GM21367 (cell line): ENCODE data around the gene SEMA3B.
"Not testable (repeated sequence)": the region's sequence is repeated elsewhere in the genome, so short reads cannot be mapped to it uniquely, and the experiment has no call there.

ENCODE experiments used
- ATAC-seq: cut with Tn5 transposase; IDR thresholded peaks from one replicate; pipeline ENCODE4 v1.9.1; 2021; ENCODE audit not compliant: unreplicated experiment

SEMA3B gene

GRCh38 chr3:50271314-50271936 is 2.5 kb downstream of the SEMA3B start:
- ATAC-seq: no peak

GRCh38 chr3:50272538-50272910 is 3.6 kb downstream of the SEMA3B start:
- ATAC-seq: not testable (repeated sequence)

GRCh38 chr3:50272911-50273688 is 4.2 kb downstream of the SEMA3B start:
- ATAC-seq: no peak

- ATAC-seq: no peak
Observed at GRCh38 chr3:50273689-50274065, 4.7 kb downstream of the SEMA3B start.

DNA sequence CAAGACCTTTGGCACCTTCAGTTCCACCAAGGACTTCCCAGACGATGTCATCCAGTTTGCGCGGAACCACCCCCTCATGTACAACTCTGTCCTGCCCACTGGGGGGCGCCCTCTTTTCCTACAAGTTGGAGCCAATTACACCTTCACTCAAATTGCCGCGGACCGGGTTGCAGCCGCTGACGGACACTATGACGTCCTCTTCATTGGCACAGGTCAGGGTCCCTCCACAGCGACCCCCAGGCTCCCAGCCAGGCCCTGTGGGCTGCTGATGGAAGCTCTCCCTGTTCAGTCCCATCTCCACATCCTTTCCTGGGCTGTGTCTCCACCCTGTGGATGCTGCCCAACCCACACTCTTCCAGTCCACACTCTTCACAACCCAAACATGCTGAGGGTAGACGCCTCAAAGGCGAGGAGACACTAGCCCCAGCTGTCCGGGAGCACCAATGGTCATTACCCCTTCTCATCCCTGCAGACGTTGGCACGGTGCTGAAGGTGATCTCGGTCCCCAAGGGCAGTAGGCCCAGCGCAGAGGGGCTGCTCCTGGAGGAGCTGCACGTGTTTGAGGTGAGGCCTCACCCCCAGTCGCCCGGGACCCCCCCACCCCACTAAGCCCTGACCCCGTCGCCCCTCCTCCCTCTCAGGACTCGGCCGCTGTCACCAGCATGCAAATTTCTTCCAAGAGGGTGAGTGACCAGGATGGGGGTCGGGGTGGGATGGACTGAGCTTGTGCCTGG is 5.6 kb downstream of the SEMA3B start:
- ATAC-seq: no peak

DNA sequence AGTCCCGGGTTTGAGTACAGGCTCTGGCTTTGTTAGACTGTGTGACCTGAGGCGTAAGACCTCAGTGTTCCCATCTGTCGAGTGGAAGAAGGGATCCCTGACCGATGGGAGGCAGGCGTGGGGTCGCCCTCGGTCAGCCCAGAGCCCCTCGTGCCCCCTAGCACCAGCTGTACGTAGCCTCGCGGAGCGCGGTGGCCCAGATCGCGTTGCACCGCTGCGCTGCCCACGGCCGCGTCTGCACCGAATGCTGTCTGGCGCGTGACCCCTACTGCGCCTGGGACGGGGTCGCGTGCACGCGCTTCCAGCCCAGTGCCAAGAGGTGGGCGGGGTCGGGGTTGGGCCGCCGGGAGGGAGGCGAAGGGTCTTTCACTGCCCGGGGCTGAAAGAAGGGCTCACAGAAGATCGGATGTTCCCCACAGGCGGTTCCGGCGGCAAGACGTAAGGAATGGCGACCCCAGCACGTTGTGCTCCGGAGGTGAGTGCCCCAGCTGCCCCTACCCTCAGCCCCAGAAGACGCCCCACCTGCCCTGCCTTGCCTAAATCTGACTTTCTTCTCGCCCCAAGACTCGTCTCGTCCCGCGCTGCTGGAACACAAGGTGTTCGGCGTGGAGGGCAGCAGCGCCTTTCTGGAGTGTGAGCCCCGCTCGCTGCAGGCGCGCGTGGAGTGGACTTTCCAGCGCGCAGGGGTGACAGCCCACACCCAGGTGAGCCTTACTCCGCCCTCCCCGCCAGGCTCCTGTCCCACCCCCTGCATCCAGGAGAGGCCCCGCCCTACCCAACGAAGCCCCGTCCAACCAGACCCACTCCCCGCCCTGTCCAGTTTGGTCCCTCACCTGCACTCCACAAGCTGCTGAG is 6.4 kb downstream of the SEMA3B start:
- no peak for ATAC-seq

DNA sequence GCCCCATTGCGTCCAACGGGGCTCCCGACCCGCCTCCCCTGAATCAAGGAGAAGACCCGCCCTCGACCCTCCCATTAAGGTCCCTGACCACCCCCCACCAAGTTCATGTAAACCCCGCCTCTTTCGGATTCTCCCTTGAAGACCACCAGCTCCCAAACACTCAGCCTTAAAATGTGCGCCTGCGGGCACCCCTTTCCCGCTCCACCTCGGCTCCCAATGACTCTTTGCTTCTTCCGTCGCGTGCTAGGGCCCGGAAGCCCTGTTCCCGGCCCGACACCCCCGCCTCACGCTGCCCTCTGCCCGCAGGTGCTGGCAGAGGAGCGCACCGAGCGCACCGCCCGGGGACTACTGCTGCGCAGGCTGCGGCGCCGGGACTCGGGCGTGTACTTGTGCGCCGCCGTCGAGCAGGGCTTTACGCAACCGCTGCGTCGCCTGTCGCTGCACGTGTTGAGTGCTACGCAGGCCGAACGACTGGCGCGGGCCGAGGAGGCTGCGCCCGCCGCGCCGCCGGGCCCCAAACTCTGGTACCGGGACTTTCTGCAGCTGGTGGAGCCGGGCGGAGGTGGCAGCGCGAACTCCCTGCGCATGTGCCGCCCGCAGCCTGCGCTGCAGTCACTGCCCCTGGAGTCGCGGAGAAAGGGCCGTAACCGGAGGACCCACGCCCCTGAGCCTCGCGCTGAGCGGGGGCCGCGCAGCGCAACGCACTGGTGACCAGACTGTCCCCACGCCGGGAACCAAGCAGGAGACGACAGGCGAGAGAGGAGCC is 7.2 kb downstream of the SEMA3B start:
- no peak for ATAC-seq

- no peak for ATAC-seq
Observed at GRCh38 chr3:50276762-50277101, 7.8 kb downstream of the SEMA3B start.

GRCh38 chr3:50278123-50278879 is 9.4 kb downstream of the SEMA3B start:
- ATAC-seq: no peak

DNA sequence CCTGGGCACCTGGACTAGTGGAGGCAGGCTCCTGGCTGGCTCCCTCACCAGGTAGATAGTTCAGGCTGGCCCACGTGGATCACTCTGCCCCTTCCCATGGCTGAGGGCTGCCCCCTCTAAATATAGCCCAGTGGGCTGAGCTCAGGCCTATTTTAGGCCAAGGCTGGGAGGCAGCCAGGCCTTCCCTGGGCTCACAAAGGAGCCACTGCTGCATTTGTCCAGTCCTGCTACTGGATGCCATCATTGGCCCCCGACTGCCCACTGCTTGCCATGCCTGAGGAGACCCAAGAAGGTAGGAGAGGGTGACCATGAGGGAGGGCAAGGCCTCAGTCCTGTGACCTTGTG is 9.9 kb downstream of the SEMA3B start, which contains the start of gene LSMEM2:
Gene LSMEM2, plus strand, starts transcription at position 208 of the 345 bp plus-strand sequence. Its CDS starts 27 bp downstream, at position 235.
- no peak for ATAC-seq

GRCh38 chr3:50279255-50280016 is 10.5 kb downstream of the SEMA3B start:
- no peak for ATAC-seq

- ATAC-seq: not testable (repeated sequence)
Observed at GRCh38 chr3:50284121-50284520, 15.2 kb downstream of the SEMA3B start.

- no peak for ATAC-seq
Observed at GRCh38 chr3:50286322-50287227, 17.6 kb downstream of the SEMA3B start.

- no peak for ATAC-seq
Observed at GRCh38 chr3:50287262-50287661, 18.3 kb downstream of the SEMA3B start.

DNA sequence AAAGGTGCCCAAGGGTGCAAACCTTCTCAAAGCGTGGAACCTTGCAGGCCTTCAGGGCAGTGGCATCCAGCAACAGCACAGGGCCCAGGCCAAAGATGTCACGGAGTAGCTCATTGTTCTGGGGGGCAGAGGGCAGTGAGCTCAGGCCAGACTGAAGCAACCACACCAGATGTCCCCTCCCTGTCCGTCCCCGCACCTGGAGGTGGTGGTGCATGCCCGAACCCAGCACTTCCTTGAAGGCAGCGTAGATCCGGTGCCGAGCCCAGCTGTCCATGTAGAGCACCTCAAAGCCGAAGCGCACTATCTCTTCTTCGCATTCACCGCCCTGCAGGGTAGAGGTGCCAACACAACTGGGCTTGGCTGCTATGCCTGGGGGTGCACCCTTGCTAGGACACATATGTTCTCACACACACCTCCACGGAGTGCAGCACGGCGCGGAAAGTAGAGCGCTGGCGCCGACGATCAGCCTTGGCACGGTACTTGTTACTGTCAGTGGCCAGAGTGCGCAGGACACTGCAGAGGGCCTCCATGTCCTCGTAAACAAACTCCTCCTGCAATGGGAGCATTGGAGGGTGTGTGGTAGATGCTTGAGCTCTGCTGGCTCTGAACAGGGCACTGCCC is 19.6 kb downstream of the SEMA3B start:
- no peak for ATAC-seq

- ATAC-seq: no peak
Observed at GRCh38 chr3:50289130-50289529, 20.2 kb downstream of the SEMA3B start.

GRCh38 chr3:50290161-50290641 is 21.3 kb downstream of the SEMA3B start:
- no peak for ATAC-seq
